Left lobe of liver (tissue), 2 donors: ENCODE results near the gene OXCT2. TPM values are rescaled to one million over a fixed set of nuclear protein-coding genes. Genes with fewer than 3 reads are reported as not detected.
"Not testable (repeated sequence)": the region's sequence is repeated elsewhere in the genome, so short reads cannot be mapped to it uniquely, and the experiment has no call there.

ENCODE experiments used
- ATAC-seq: fragments of 200-7000 bp; cut with Tn5 transposase; one replicate; pipeline ENCODE4 v1.9.1; 2020; ENCODE audit warnings: mild to moderate bottlenecking, moderate library complexity
- DNase-seq: peaks from one replicate; pipeline ENCODE4 v3.0.0-alpha.2; 2020; ENCODE audit warnings: low spot score
- total RNA-seq: library from RNA; stranded (reverse); gene quantifications from one replicate; pipeline ENCODE4 v1.2.1, GENCODE V29; 2021
- donor health status: DM: no; HTN: no; CAD: no; lungs with moderate emphysema.
- donor health status: DM: no; HTN: yes; CAD: no.

The OXCT2 gene
- not detected for total RNA-seq

GRCh38 chr1:39771022-39771532 is at the start of gene OXCT2:
OXCT2 (minus strand) TSS chr1:39771348; CDS start chr1:39771255, 93 bp downstream.
- DNase-seq = not testable (repeated sequence)
- peak; percentile 41 for ATAC-seq

- ATAC-seq (no peak), DNase-seq (no peak)
Observed at GRCh38 chr1:39819091-39819812, 48.1 kb upstream of the OXCT2 start.

DNA sequence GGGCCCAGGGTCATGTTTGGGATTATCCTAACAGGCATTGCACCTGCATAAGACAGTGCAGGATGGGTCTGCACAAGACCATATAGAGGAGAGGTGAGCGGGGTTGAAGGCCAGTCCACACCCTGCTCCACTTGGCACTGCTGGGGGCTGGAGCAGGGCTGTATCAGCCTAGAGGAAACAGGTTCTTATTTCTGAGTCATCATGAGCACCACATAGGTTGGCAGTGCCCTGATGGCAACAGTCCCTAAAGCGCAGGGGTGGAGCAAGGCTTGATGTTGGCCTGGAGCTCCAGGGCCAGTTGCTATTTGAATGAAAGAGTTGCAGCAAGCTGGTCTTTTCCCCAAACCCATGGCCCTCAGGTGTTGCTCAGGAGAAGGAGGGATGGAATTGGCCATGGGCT is 47.3 kb upstream of the OXCT2 start:
- no peak for DNase-seq
- ATAC-seq = peak; percentile 18

GRCh38 chr1:39817091-39817932 is 46.2 kb upstream of the OXCT2 start:
- peak; percentile 55 for ATAC-seq
- DNase-seq = not testable (repeated sequence)

GRCh38 chr1:39816415-39817090 is 45.4 kb upstream of the OXCT2 start:
- ATAC-seq (peak; percentile 97), DNase-seq (peak; percentile 78)

- no peak for ATAC-seq
- no peak for DNase-seq
Observed at GRCh38 chr1:39812913-39813312, 41.8 kb upstream of the OXCT2 start.

DNA sequence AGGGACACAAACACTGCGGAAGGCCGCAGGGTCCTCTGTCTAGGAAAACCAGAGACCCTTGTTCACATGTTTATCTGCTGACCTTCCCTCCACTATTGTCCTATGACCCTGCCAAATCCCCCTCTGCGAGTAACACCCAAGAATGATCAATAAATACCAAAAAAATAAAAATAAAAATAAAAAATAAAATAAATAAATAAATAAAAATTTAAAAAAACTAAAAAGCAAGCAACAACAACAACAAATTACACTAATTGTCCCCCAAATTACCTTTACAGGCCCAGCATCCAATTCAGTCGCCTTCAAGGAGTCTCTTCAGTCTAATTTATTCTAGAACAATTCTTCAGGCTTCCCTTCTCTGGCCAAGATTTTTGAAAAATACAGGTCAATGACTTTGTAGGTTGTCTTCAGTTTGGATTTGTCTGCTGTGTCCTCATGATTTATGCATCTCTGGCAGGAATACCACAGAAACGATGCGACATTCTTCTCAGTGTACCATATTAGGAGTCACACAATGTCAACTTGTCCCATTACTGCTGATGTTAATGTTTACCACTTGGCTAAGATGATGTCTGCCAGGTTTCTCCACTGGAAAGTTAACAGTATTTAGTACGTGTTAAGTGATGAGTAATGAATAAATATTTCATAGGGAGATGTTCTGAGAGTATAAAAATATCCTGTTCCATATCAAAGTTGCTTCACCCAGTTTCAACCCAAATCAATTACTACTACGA is 37.8 kb upstream of the OXCT2 start:
- ATAC-seq (no peak), DNase-seq (no peak)

GRCh38 chr1:39805385-39805784 is 34.2 kb upstream of the OXCT2 start:
- no peak for ATAC-seq
- DNase-seq = no peak

- DNase-seq = no peak
- no peak for ATAC-seq
Observed at GRCh38 chr1:39802496-39803260, 31.5 kb upstream of the OXCT2 start.

DNA sequence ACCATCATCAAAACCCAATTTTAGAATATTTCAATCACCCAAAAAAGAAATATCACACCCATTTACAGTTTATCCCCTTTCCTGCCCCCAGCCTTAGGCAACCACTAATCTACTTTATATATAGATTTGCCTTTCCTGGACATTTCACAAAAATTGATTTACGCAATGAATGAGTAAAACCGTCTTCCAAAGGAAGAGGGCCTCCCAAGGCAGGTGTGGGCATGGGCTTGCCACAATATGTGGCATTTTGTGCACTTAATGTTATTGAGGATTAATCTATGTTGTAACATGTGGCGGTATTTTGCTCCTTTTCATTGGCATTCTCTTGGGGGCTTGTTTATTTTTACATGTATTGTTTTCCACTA is 29.3 kb upstream of the OXCT2 start:
- ATAC-seq (no peak), DNase-seq (no peak)

GRCh38 chr1:39799770-39800470 is 28.8 kb upstream of the OXCT2 start:
- DNase-seq (peak; percentile 72), ATAC-seq (peak; percentile 98)

GRCh38 chr1:39798859-39799769 is 28.0 kb upstream of the OXCT2 start:
- peak; percentile 64 for DNase-seq
- ATAC-seq = peak; percentile 82

- ATAC-seq = peak; percentile 12
Observed at GRCh38 chr1:39795651-39796050, 24.5 kb upstream of the OXCT2 start.

GRCh38 chr1:39791838-39792237 is 20.7 kb upstream of the OXCT2 start:
- ATAC-seq = no peak
- DNase-seq = no peak

More at GRCh38 chr1:39795651-39796050, 24.5 kb upstream of the OXCT2 start:
- no peak for DNase-seq

GRCh38 chr1:39789571-39790110 is 18.5 kb upstream of the OXCT2 start:
- DNase-seq (peak; percentile 38), ATAC-seq (no peak)

DNA sequence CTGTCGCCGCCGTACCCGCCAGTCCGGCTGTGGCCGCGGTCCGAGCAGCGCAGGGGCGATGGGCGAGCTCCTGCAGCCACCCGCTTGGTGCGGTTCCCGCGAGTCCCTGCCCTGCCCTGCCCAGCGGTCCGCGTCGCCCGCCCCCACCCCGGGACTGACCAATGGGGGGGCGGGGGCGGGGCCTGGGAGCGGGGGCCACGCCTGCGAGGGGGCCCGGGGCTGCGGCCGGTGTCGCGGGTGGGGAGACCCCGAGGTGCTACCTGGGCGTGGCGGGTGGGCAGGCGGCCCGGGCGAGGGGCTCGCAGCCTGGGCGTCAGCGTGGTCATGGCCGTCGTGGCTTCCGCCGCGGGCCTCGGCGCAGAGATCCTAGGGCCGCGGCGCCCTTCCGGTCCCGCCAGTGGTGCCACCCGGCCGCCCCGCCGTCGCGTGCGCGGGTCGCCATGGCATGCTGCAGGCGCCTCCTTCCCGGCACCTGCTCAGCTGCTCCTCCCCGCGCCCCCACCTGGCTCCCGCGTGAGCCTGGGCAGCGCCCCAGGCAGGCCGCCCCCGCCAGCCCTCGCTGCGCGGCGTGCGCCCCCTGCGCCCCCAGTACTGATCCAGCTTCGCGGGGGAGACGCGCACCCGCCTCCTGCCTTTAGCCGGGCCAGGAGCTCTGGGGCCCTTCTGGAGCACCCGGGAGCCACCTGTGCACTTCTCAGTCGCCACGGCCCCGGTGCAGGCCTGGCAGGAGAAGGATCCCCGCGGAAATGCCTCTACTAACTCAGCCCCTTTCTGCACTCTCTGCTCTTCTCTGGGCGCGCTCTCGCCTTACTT is 17.8 kb upstream of the OXCT2 start, which contains the start of gene BMP8B:
TSS of gene BMP8B (minus strand) at position 108 of the 813 bp plus-strand sequence. CDS start 380 bp downstream, outside the sequence.
- ATAC-seq (peak; percentile 84), DNase-seq (peak; percentile 51)

GRCh38 chr1:39788426-39788757 is 17.2 kb upstream of the OXCT2 start:
- ATAC-seq = no peak

More at GRCh38 chr1:39788426-39788757, 17.2 kb upstream of the OXCT2 start:
- DNase-seq = no peak
